Kasumi-1 (cell line): Measurements from ENCODE around the gene RAB4A.
A peak's percentile ranks its signal among the peaks of the same experiment; 100 is the strongest.
"Not testable (repeated sequence)": the region's sequence is repeated elsewhere in the genome, so short reads cannot be mapped to it uniquely, and the experiment has no call there.

Experiments
- DNase-seq, 2 experiments: peaks; one replicate each; lab custom pipeline; 2025; lab: John Stamatoyannopoulos, UW

Gene RAB4A

DNA sequence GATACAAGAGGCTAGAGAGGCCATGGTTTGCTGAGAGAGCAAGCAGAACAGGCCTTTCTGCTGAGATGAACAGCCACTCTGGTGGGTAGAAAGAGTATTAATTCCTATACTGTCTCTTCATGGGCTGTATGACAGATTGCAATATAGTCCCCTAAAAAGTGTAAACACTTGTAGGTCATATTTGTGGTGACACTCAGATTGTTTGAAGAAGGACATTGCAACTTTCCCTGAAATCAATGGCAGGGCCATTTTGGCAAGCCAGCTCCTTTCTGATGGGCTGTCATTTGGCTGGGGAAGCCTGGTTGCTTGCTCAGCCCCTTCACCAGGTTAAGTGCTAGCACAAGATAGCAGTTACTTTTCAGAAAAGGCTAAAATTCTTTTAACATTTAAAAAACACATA, 27.5 kb downstream of the RAB4A start:
- DNase-seq = no peak

- no peak for DNase-seq
These were observed 28.1 kb downstream of the RAB4A start for GRCh38 chr1:229298887-229299503.

GRCh38 chr1:229300099-229300757, 29.3 kb downstream of the RAB4A start:
- no peak for DNase-seq

GRCh38 chr1:229302740-229303139, 31.8 kb downstream of the RAB4A start:
- no peak for DNase-seq

- no peak for DNase-seq
These were observed 32.9 kb downstream of the RAB4A start for GRCh38 chr1:229303855-229304254.

DNA sequence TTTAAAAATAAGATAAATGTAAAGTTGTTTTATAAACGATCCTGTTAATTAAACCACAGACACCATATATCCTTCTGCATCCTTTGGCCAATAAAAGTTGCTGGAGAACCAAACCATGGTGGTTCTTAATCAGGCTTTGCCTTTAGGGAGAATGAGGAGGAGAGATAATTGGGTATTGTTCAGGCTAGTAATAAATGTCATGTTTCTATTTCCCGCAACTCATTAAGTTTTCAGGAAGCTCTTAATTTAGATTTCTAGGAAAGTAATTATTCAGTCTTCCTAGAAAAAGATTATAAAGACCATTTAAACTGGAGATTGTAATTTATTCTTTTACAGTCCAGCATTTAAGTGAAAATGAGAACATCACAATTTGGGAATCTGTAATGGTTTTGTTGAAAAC, 34.5 kb downstream of the RAB4A start:
- DNase-seq = no peak

GRCh38 chr1:229309074-229309473, 38.2 kb downstream of the RAB4A start:
- DNase-seq = no peak

DNA sequence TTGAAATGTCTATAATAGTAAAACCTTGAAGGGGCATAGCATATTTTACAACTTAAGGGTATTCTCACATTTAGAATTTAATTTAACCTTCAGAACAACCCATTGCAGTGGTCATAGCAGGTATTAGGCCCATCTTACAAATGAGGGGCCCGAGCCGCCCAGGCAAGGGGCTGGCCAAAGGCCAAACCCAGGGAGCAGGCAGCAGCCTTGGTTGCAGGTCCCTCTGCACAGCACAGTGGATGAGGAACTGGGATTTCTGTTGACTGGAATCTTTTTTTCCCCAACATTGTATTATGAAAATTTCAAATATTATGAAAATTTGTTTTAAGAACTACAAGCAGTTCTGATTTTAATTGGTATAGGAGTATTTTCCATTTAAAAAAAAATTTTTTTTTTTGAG, 38.8 kb downstream of the RAB4A start:
- no peak for DNase-seq

DNA sequence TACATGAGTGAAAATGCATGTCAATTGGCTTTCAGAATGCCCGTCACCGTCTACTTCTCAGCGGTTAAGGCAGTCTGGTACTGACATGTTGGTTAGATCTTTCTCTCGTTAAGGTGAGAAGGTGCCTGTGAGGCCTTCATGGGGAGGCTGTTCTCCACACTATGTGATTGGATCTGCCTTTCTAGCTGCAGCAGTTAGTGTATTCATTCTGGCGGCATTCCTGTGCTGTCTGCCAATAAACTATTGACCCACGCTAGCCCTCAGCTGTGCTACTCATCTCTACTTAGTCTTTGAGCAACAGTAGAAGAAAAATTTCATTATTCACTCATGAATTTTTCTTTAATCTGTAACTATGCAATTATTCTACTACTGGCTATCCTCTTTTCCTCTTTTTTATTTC, 39.9 kb downstream of the RAB4A start:
- DNase-seq = no peak

DNA sequence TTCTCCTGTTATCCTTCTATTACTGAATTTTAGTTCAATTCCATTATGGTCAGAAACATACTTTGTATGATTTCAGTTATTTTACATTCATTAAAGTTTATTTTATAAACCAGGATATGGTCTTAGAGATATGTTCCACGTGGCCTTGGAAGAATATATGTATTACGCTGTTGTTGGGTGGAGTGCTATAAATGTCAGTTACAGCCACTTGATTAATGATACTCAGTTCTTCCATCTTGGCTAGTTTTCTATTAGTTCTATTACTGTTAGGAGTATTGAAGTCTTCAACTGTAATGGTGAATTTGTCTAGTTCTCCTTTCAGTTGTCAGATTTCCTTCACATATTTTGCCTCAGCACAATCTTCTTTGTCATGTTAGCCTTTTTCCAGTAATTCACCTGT, 45.3 kb downstream of the RAB4A start:
- no peak for DNase-seq

DNA sequence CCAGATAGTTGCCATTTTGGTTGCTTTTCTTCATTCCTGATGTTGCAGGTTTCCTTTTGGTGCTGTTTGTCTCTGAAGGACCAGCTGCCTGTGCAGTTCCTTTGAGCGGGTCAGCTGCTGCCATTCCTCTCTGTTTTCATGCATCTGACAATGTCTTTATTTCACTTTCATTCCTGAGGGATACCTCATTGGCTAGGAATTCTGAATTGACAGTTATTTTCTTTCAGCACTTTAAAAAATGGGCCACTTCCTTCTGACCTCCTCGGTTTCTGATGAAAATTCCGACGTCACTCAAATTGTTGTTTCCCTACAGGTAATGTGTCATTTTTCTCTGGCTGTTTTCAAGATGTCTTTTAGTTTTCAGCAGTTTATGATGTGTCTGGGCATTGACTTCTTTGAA, 47.1 kb downstream of the RAB4A start:
- DNase-seq = no peak

- no peak for DNase-seq
These were observed 48.6 kb downstream of the RAB4A start for GRCh38 chr1:229319487-229319886.

DNA sequence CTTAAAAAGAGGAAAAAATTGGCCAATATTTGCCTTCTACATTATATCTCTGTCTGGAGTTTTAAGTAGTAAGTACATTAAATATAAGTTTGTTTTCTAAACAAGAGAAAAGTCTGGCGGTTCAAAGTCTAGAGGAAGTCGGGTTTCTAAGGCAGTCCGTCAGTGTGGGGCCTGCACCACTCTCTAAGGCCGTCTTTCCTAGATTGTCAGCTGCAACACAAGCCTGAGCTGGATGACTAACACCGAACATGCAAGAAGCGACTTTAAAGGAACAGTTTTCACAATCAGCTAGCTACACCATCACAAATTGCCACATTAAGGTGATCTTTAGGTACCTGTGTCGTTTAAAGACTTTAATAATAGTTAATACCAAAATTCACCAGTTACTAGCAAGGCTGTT, 52.3 kb downstream of the RAB4A start:
- DNase-seq = peak; percentile 25 to 48

DNA sequence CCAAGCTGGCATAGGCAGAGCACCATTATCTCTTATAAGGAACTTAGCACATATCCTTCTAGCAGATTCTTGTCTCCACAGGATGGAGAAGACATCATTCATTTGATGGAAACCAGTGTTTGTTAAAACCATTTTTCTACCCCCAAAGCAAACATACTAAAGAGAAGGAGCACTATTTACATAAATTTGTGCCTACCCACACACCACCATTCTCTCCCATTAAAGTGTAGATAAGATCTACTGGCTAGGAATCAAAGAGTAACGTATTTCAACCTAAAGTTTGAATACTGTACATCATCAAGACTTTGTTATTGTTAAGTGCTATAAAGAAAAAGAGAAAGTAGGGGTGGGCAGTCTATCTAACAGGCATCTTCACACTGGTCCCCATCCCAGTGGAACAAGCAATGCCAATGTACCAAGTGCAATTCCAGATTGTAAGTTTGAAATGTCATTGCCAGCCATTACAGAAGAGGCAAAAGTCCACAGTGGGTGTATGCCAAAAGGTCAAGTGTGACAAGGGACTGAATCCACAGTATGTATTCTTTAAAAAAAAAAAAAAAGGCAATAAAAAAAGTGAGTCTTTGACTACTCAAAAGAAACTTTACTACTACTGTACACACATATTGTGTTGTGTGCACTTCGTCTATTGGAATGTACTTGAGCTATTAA, 53.1 kb downstream of the RAB4A start:
- DNase-seq = no peak

DNA sequence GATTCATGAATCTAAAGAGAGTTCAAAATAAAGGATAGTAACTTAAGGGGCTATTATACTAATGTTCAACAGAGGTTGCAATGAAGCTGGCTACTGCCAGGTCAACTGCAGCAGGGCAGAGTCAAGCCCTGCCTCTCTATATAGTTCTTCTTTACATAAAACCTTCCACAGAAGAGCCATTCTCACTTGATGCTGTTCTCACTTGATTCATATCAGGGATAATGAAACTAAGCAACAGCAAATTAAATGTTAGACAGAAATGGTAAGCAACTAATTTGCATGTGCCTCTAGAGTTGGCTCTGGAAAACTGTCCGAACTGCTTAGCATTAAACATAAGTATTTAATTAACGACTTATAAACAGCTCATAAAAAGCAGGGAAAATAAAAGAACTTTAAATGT, 54.5 kb downstream of the RAB4A start:
- no peak for DNase-seq

DNA sequence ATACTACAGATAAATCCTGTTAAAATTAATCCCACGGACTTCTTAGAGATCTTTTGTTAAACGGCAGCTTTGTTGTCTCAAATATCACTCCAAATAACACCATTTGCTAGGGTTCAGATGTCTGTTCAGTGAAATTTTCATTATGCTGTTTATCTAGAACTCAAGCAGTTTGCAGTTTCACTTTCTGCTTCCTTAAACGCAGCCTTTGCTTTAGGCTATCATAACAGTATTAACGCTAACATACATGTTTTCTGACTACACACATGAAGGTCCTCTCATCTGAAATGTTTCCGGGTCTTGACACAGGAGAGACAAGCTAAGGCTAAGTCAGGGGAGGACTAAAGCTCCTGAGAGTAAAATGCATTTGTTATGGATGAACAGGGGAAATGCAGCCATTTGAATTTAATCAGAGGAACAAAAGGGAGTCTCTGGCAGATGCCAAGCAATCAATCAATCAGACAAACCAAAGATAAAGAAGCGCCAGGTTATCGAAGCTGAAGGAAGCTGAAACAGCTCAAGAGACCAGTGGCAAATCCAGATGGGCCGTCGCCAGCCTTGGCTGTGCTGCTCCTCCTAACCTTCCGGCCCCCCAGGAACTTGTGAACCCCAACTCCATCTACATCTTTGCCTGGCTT, 55.1 kb downstream of the RAB4A start:
- DNase-seq = no peak

DNA sequence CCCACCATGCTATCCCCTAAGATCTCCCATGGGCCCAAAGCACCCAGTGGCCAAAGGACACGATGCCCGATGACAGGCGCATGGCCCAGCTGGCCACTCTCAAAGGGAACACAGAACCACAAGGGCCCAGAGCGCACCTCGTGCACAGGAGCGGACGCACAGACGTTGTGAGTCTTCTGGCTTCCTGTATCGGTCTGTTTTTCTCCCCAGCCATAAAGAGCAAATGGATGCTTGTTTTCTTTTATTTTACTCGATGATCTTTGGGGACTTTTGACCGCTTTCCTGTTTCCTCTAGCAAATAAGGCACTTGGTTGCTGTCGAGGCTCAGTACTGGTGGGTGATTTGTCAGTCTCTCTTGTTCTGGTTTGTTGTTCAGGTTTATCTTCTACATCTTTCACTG, 55.7 kb downstream of the RAB4A start:
- no peak for DNase-seq

DNA sequence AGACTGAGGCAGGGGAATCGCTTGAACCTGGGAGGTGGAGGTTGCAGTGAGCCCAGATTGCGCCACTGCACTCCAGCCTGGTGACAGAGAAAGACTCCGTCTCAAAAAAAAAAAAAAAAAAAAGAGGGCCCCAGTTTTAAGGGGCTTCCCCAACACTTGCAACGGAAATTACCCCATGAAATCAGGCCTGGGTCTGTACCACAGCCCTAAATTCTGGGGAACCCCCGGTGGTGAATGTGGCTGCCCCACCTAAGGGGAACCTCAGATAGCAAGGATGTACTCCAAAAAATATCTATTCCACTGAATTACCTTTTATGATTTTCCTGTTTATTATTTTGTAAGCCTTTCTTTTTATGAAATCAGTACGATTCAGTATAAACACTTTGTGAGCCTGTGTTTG, 56.9 kb downstream of the RAB4A start:
- not testable (repeated sequence) for DNase-seq

- no peak for DNase-seq
These were observed 57.9 kb downstream of the RAB4A start for GRCh38 chr1:229328598-229329362.

DNA sequence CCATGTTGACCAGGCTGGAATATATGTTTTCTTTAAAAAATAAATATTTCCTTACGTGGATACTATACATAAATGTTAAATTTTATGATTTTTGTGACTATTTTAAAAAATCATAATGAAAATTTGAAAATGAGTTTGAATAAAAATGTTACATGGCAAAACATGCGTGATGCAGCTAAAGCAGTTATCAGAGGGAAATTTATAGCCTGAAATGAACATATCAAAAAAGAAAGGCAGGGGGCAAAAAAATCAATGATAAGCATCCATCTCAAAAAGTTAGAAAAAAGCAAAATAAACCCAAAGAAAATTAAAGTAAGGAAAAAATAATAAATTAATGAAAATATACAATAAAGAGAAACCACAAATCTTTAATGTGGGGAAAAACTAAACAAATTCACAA, 63.4 kb downstream of the RAB4A start:
- no peak for DNase-seq

DNA sequence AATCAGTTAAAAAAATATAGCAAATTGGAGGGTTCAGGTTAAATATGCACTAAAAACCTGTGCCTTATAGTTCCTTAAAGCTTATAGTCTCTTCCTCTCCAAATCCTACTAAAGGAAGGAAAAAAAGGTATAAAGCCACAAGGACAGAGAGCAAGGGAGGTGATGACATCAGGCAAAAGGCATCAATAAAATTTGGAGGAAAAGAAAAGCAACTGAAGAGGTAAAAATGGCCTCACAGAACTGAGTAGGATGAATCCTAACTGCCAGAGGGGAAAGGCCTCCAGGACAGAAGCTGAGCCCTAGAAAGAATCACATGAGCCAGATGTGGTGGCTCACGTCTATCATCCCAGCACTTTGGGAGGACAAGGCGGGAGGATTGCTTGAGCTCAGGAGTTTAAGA, 63.8 kb downstream of the RAB4A start:
- DNase-seq = no peak

DNA sequence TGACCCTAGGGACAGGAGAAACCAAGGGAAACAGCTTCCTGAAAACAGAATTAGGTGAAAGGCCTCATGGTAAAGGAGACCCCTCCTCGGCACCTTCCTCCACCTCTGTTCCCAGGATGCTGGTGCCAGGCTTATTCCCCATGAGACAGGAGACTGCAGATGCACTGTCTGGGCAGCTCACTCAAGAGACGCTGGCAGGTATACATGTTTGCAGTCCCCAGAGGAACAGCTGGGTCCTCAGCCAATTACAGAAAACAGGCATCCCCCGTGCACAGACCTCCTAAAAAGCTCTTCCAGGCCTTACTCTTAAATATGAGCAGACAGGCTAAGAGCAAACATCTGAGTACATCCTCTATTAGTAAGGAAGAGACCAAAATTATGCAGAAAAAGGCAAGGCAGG, 65.4 kb downstream of the RAB4A start:
- no peak for DNase-seq
